NCI-H524 treated with DMSO at 0.1 percent for 48 hours (cell line): ENCODE results near the gene UPK1B.

Source experiments
- DNase-seq: peaks from one replicate; lab custom pipeline; 2025; lab: John Stamatoyannopoulos, UW

The UPK1B gene

GRCh38 chr3:119176778-119177177, 3.4 kb downstream of the UPK1B start:
- no peak for DNase-seq

GRCh38 chr3:119177321-119177720, 3.9 kb downstream of the UPK1B start:
- DNase-seq, result no peak

GRCh38 chr3:119181765-119182164, 8.4 kb downstream of the UPK1B start:
- DNase-seq, result no peak

GRCh38 chr3:119184111-119184510, 10.7 kb downstream of the UPK1B start:
- no peak for DNase-seq

GRCh38 chr3:119184796-119185570, 11.6 kb downstream of the UPK1B start:
- no peak for DNase-seq

- no peak for DNase-seq
Observed at GRCh38 chr3:119187266-119187665, 13.9 kb downstream of the UPK1B start.

- DNase-seq, result no peak
Observed at GRCh38 chr3:119191800-119192199, 18.4 kb downstream of the UPK1B start.

- no peak for DNase-seq
Observed at GRCh38 chr3:119194237-119195150, 21.1 kb downstream of the UPK1B start.

- no peak for DNase-seq
Observed at GRCh38 chr3:119195151-119195476, 21.7 kb downstream of the UPK1B start.

- no peak for DNase-seq
Observed at GRCh38 chr3:119195911-119196310, 22.5 kb downstream of the UPK1B start.

- no peak for DNase-seq
Observed at GRCh38 chr3:119205209-119205608, 31.8 kb downstream of the UPK1B start.

- no peak for DNase-seq
Observed at GRCh38 chr3:119205685-119206084, 32.3 kb downstream of the UPK1B start.

- DNase-seq, result no peak
Observed at GRCh38 chr3:119206611-119207511, 33.5 kb downstream of the UPK1B start.

- DNase-seq, result no peak
Observed at GRCh38 chr3:119207512-119207875, 34.1 kb downstream of the UPK1B start.

- DNase-seq, result no peak
Observed at GRCh38 chr3:119211193-119211592, 37.8 kb downstream of the UPK1B start.

- no peak for DNase-seq
Observed at GRCh38 chr3:119211803-119212202, 38.4 kb downstream of the UPK1B start.

GRCh38 chr3:119219069-119219468, 45.7 kb downstream of the UPK1B start:
- no peak for DNase-seq

GRCh38 chr3:119220198-119220597, 46.8 kb downstream of the UPK1B start:
- no peak for DNase-seq

- DNase-seq, result no peak
Observed at GRCh38 chr3:119220970-119221667, 47.7 kb downstream of the UPK1B start.

- peak; percentile 16 for DNase-seq
Observed at GRCh38 chr3:119221779-119222320, 48.5 kb downstream of the UPK1B start.

GRCh38 chr3:119222391-119222790, 49.0 kb downstream of the UPK1B start:
- DNase-seq, result no peak
